HCT116 (cell line): ENCODE data around the gene THSD7A. TPM values are rescaled to one million over a fixed set of nuclear protein-coding genes. Genes with fewer than 3 reads are reported as not detected.

Source experiments
- ATAC-seq: fragments of 200-7000 bp; cut with Tn5 transposase; 2 replicates; pipeline ENCODE4 v1.9.1; 2020; ENCODE audit warnings: mild to moderate bottlenecking, moderate library complexity
- BruUV-seq: library from RNA; stranded (reverse); fragments of 400-500 nt; replicated peaks from 2 replicates; lab custom pipeline; 2021; lab: Mats Ljungman, UMichigan
- CTCF ChIA-PET: fragments of 300-600 bp; sonication (Branson Sonifier 250); formaldehyde crosslinking; loops from one replicate; lab custom pipeline; 2021; ENCODE audit warnings: antibody characterized with exemption; lab: Charles Lee
- POLR2A ChIA-PET: fragments of 300-600, 350-600 bp; sonication (Branson Sonifier 250); formaldehyde crosslinking; loops from one replicate; lab custom pipeline; 2021; ENCODE audit warnings: antibody characterized with exemption; lab: Charles Lee
- RAD21 ChIA-PET, 2 experiments: fragments of 300-600 bp; sonication (Branson Sonifier 250); formaldehyde crosslinking; loops; one replicate each; lab custom pipeline; 2023; ENCODE audit warnings: low total read pairs in 2 of 2; ENCODE audit not compliant: uncharacterized antibody in 2 of 2, unreplicated experiment in 2 of 2, low non-redundant PET in 1 of 2; lab: Charles Lee
- DNase-seq: peaks from one replicate; pipeline ENCODE4 v3.0.0-alpha.2; 2010; ENCODE audit warnings: low read depth, low spot score
- H2AFZ ChIP-seq: fragments of 200-600 bp; shearing (Covaris generic), sonication (generic); 2 replicates; pipeline ENCODE4 v1.6.1; 2017; ENCODE audit warnings: low read depth, mixed run types, mixed read lengths, antibody characterized with exemption, low read length; ENCODE audit not compliant: poor library complexity, severe bottlenecking
- H3K27ac ChIP-seq: 2 replicates; pipeline ENCODE4 v1.5.1; 2012; ENCODE audit warnings: low read depth, low read length
- H3K27me3 ChIP-seq: fragments of 200-600 bp; sonication (generic); 2 replicates; pipeline ENCODE4 v1.6.1; 2016; ENCODE audit warnings: mixed run types, low read length, mixed read lengths; ENCODE audit not compliant: insufficient read depth
- H3K36me3 ChIP-seq, 2 experiments: fragments of 200-500 bp in 1 of 2; fragments of 200-600 bp in 1 of 2; sonication (Bioruptor generic) in 1 of 2; sonication (generic) in 1 of 2; 2 replicates each; pipeline versions ENCODE4 v1.5.1 to v1.6.1; 2014 to 2016; ENCODE audit warnings: low read length in 2 of 2, inconsistent platforms in 1 of 2, mixed read lengths in 1 of 2, mixed run types in 1 of 2; ENCODE audit not compliant: insufficient read depth in 2 of 2, control insufficient read depth in 1 of 2
- H3K4me1 ChIP-seq, 2 experiments: fragments of 200-600 bp in 1 of 2; sonication (generic) in 1 of 2; 2 replicates each; pipeline versions ENCODE4 v1.5.1 to v1.6.1; 2012 to 2017; ENCODE audit warnings: low read length in 2 of 2, inconsistent platforms in 1 of 2, mild to moderate bottlenecking in 1 of 2, mixed read lengths in 1 of 2, mixed run types in 1 of 2, moderate library complexity in 1 of 2; ENCODE audit not compliant: insufficient read depth in 2 of 2, control insufficient read depth in 1 of 2
- H3K4me2 ChIP-seq: fragments of 200-600 bp; sonication (generic); 2 replicates; pipeline ENCODE4 v1.6.1; 2017; ENCODE audit warnings: mixed run types, low read length, mixed read lengths
- H3K4me3 ChIP-seq, 2 experiments: fragments of 200-600 bp in 1 of 2; sonication (generic) in 1 of 2; replicated peaks in 1 of 2; 2 replicates each; pipeline ENCODE4 v1.5.1; 2011 to 2016; ENCODE audit warnings: low read length in 2 of 2, control low read depth in 1 of 2, low read depth in 1 of 2, mild to moderate bottlenecking in 1 of 2, mixed read lengths in 1 of 2, mixed run types in 1 of 2
- H3K79me2 ChIP-seq: fragments of 200-600 bp; sonication (generic); 2 replicates; pipeline ENCODE4 v1.6.1; 2017; ENCODE audit warnings: mild to moderate bottlenecking, mixed run types, low read length, moderate library complexity, mixed read lengths; ENCODE audit not compliant: insufficient read depth
- H3K9ac ChIP-seq: fragments of 200-600 bp; sonication (generic); 2 replicates; pipeline ENCODE4 v1.6.1; 2016; ENCODE audit warnings: low read length, mixed read lengths
- H3K9me2 ChIP-seq: fragments of 200-600 bp; sonication (generic), shearing (Covaris generic); 2 replicates; pipeline ENCODE4 v1.6.1; 2017; ENCODE audit warnings: mixed run types, mild to moderate bottlenecking, moderate library complexity; ENCODE audit not compliant: insufficient read depth
- H3K9me3 ChIP-seq, 2 experiments: fragments of 200-500 bp in 1 of 2; fragments of 200-600 bp in 1 of 2; sonication (Bioruptor generic) in 1 of 2; sonication (generic) in 1 of 2; 2 replicates each; pipeline ENCODE4 v1.6.1; 2014 to 2017; ENCODE audit warnings: low read length in 2 of 2, mixed read lengths in 2 of 2, inconsistent platforms in 1 of 2, low read depth in 1 of 2, mild to moderate bottlenecking in 1 of 2, mixed run types in 1 of 2, moderate library complexity in 1 of 2; ENCODE audit not compliant: control insufficient read depth in 1 of 2, insufficient read depth in 1 of 2
- H4K20me1 ChIP-seq: fragments of 200-600 bp; sonication (generic), shearing (Covaris generic); 2 replicates; pipeline ENCODE4 v1.6.1; 2017; ENCODE audit warnings: mixed run types, mild to moderate bottlenecking, moderate library complexity; ENCODE audit not compliant: insufficient read depth
- CTCF ChIP-seq, 3 experiments: fragments of 200-600 bp in 1 of 3; sonication (generic) in 1 of 3; IDR thresholded peaks in 2 of 3; conservative IDR thresholded peaks in 1 of 3; 2 replicates each; pipeline ENCODE4 v1.5.1; 2012 to 2017; ENCODE audit warnings: low read depth in 2 of 3, low read length in 2 of 3, antibody characterized with exemption in 1 of 3, borderline replicate concordance in 1 of 3, control low read depth in 1 of 3, mild to moderate bottlenecking in 1 of 3, mixed read lengths in 1 of 3, mixed run types in 1 of 3, moderate library complexity in 1 of 3; ENCODE audit not compliant: insufficient read depth in 1 of 3
- EGR1 ChIP-seq: IDR thresholded peaks from 2 replicates; pipeline ENCODE4 v1.6.1; 2012; ENCODE audit warnings: low read depth
- ELF1 ChIP-seq: IDR thresholded peaks from 2 replicates; pipeline ENCODE4 v1.6.1; 2012; ENCODE audit warnings: low read depth, borderline replicate concordance
- EZH2 ChIP-seq: fragments of 200-600 bp; sonication (generic); IDR thresholded peaks from 2 replicates; pipeline ENCODE4 v1.6.1; 2017; ENCODE audit warnings: antibody characterized with exemption, mixed run types
- JUND ChIP-seq: IDR thresholded peaks from 2 replicates; pipeline ENCODE4 v1.6.1; 2012
- POLR2A ChIP-seq: IDR thresholded peaks from 2 replicates; pipeline ENCODE4 v1.7.0; 2011; ENCODE audit warnings: borderline replicate concordance; ENCODE audit not compliant: insufficient read depth, insufficient read length; ENCODE audit errors: extremely low read depth
- RAD21 ChIP-seq: IDR thresholded peaks from 2 replicates; pipeline ENCODE4 v1.6.1; 2012; ENCODE audit warnings: low read depth, mild to moderate bottlenecking
- REST ChIP-seq: IDR thresholded peaks from 2 replicates; pipeline ENCODE4 v1.6.1; 2012; ENCODE audit warnings: low read depth
- SIN3A ChIP-seq: IDR thresholded peaks from 2 replicates; pipeline ENCODE4 v1.6.1; 2012; ENCODE audit warnings: low read depth
- TCF7L2 ChIP-seq: IDR thresholded peaks from 2 replicates; pipeline ENCODE4 v1.7.0; 2011; ENCODE audit warnings: borderline replicate concordance, inconsistent platforms; ENCODE audit not compliant: insufficient read depth, insufficient read length; ENCODE audit errors: extremely low read depth
- ZBTB33 ChIP-seq: IDR thresholded peaks from 2 replicates; pipeline ENCODE4 v1.6.1; 2011; ENCODE audit warnings: mild to moderate bottlenecking, low read length, moderate library complexity; ENCODE audit not compliant: insufficient replicate concordance; ENCODE audit errors: extremely low read depth
- ZNF274 ChIP-seq: fragments of 200-500 bp; sonication (Bioruptor generic); IDR thresholded peaks from 2 replicates; pipeline ENCODE4 v1.6.1; 2014; ENCODE audit warnings: mild to moderate bottlenecking, low read depth, low read length, inconsistent platforms
- intact Hi-C: fragments of 100-400 bp; cut with micrococcal nuclease; formaldehyde crosslinking; loops from 2 replicates; pipeline ENCODE4 v1.10.0; 2022
- total RNA-seq: library from RNA; stranded (reverse); gene quantifications from one replicate; pipeline ENCODE4 v1.2.1, GENCODE V29; 2021; ENCODE audit not compliant: unreplicated experiment

Gene THSD7A
- total RNA-seq, 1 experiment from 2014 or later, result 0.05 TPM

GRCh38 chr7:11485636-11486035, 346.4 kb downstream of the THSD7A start:
- H3K4me2 ChIP-seq, result no peak overlapping the region
- POLR2A ChIA-PET, result no interaction called here
- H3K9ac ChIP-seq, result no peak overlapping the region
- ATAC-seq (no peak), DNase-seq (no peak)
- TF ChIP-seq REST (no peak), EZH2 (no peak), JUND (no peak), POLR2A (no peak), ZNF274 (no peak), TCF7L2 (no peak), CTCF (IDR thresholded peaks at IDR 0.05 in 2 of 3, conservative IDR thresholded peaks at IDR 0.05 in 1 of 3; ENCODE audit: borderline replicate concordance in 1 of 3, insufficient read depth in 1 of 3, low read depth in 2 of 3, low read length in 2 of 3) (no peak), RAD21 (no peak), ZBTB33 (no peak), ELF1 (no peak), SIN3A (no peak), EGR1 (no peak)
- no peaks in the 10 kb centered on the region for H3K27me3 ChIP-seq
- RAD21 ChIA-PET, result no interaction called here
- H3K27ac ChIP-seq, result no peak overlapping the region
- H2AFZ ChIP-seq, result no peak overlapping the region
- H4K20me1 ChIP-seq, result no peaks in the 10 kb centered on the region
- intact Hi-C loops, result no loop called here
- CTCF ChIA-PET, result no interaction called here
- H3K79me2 ChIP-seq, result no peaks in the 10 kb centered on the region
- H3K4me1 ChIP-seq, result no peaks in the 10 kb centered on the region
- H3K9me3 ChIP-seq, result no peaks in the 10 kb centered on the region
- H3K4me3 ChIP-seq, result no peak overlapping the region
- no TSS peak for BruUV-seq
- H3K9me2 ChIP-seq, result no peaks in the 10 kb centered on the region
- no peaks in the 10 kb centered on the region for H3K36me3 ChIP-seq
